Effector CD4-positive, alpha-beta T cell (primary cell): Measurements from ENCODE around the gene CDK5RAP2.

Experiments used
- DNase-seq: peaks from one replicate; pipeline ENCODE4 v3.0.0-alpha.2; 2020

Gene CDK5RAP2

GRCh38 chr9:120378680-120379079 lies 201.3 kb downstream of the CDK5RAP2 start:
- DNase-seq, result no peak

GRCh38 chr9:120377268-120378159 lies 202.5 kb downstream of the CDK5RAP2 start:
- DNase-seq, result no peak

- DNase-seq, result no peak
These were observed 203.9 kb downstream of the CDK5RAP2 start for GRCh38 chr9:120376101-120376500.

GRCh38 chr9:120375316-120375715 lies 204.7 kb downstream of the CDK5RAP2 start:
- no peak for DNase-seq

GRCh38 chr9:120374817-120375216 lies 205.2 kb downstream of the CDK5RAP2 start:
- DNase-seq, result no peak

GRCh38 chr9:120374239-120374638 lies 205.7 kb downstream of the CDK5RAP2 start:
- no peak for DNase-seq

GRCh38 chr9:120372040-120372439 lies 207.9 kb downstream of the CDK5RAP2 start:
- DNase-seq, result no peak

- no peak for DNase-seq
These were observed 210.3 kb downstream of the CDK5RAP2 start for GRCh38 chr9:120369608-120370220.

GRCh38 chr9:120368799-120369198 lies 211.2 kb downstream of the CDK5RAP2 start:
- DNase-seq, result no peak

- no peak for DNase-seq
These were observed 213.3 kb downstream of the CDK5RAP2 start for GRCh38 chr9:120366644-120367019.

- DNase-seq, result no peak
These were observed 214.6 kb downstream of the CDK5RAP2 start for GRCh38 chr9:120365386-120365785.

GRCh38 chr9:120363697-120364096 lies 216.3 kb downstream of the CDK5RAP2 start:
- no peak for DNase-seq

GRCh38 chr9:120362446-120362845 lies 217.5 kb downstream of the CDK5RAP2 start:
- no peak for DNase-seq

GRCh38 chr9:120361551-120361950 lies 218.4 kb downstream of the CDK5RAP2 start:
- no peak for DNase-seq

- DNase-seq, result no peak
These were observed 219.5 kb downstream of the CDK5RAP2 start for GRCh38 chr9:120360510-120360909.

GRCh38 chr9:120360046-120360445 lies 219.9 kb downstream of the CDK5RAP2 start:
- no peak for DNase-seq

GRCh38 chr9:120358877-120359276 lies 221.1 kb downstream of the CDK5RAP2 start:
- DNase-seq, result no peak

GRCh38 chr9:120353506-120353905 lies 226.5 kb downstream of the CDK5RAP2 start:
- DNase-seq, result no peak

- DNase-seq, result no peak
These were observed 228.9 kb downstream of the CDK5RAP2 start for GRCh38 chr9:120351106-120351505.

GRCh38 chr9:120350596-120350995 lies 229.4 kb downstream of the CDK5RAP2 start:
- DNase-seq, result no peak

GRCh38 chr9:120348951-120349429 lies 231.0 kb downstream of the CDK5RAP2 start:
- no peak for DNase-seq

- DNase-seq, result no peak
These were observed 234.6 kb downstream of the CDK5RAP2 start for GRCh38 chr9:120345379-120345778.

GRCh38 chr9:120344230-120344629 lies 235.7 kb downstream of the CDK5RAP2 start:
- DNase-seq, result no peak

- no peak for DNase-seq
These were observed 236.6 kb downstream of the CDK5RAP2 start for GRCh38 chr9:120343416-120343815.
